Measurements from ENCODE around the gene RPLP2.

Gene RPLP2

GRCh38 chr11:796565-797295, 13.0 kb upstream of the RPLP2 start:
- Histone ChIP-seq H3K4me3 (ENCODE audit: low read length) (peak overlapping the region; percentile 93), H3K36me3 (ENCODE audit: control insufficient read depth, low read length) (peaks cover 41% of the 10 kb centered on the region), H3K79me2 (ENCODE audit: control insufficient read depth, low read length) (peaks cover 25% of the 10 kb centered on the region), H3K9me2 (replicated peaks; ENCODE audit: control insufficient read depth, low read length) (no peaks in the 10 kb centered on the region), H3K27me3 (ENCODE audit: control insufficient read depth, low read length) (no peaks in the 10 kb centered on the region), H3K27ac (ENCODE audit: low read depth, low read length) (peak overlapping the region; percentile 80), H3F3A (ENCODE audit: control insufficient read depth, insufficient read depth) (peaks cover 12% of the 10 kb centered on the region; the same call in 1 of the 2 replicates), H3K4me2 (ENCODE audit: low read length) (peak overlapping the region; percentile 97), H3K9me3 (ENCODE audit: control insufficient read depth, insufficient read depth, low read length) (no peaks in the 10 kb centered on the region), H4K20me1 (ENCODE audit: control insufficient read depth, insufficient read depth, low read depth, low read length) (peaks cover 4% of the 10 kb centered on the region; the same call in 1 of the 2 replicates), H3K4me1 (ENCODE audit: control insufficient read depth, low read length) (peaks cover 33% of the 10 kb centered on the region)
- TF ChIP-seq EZH2phosphoT487 (IDR thresholded peaks at IDR 0.05; ENCODE audit: borderline replicate concordance, low read length) (no peak), CTCF (IDR thresholded peaks at IDR 0.05; ENCODE audit: low read depth, low read length, poor library complexity, severe bottlenecking) (no peak)

- Histone ChIP-seq H3K27ac (ENCODE audit: low read depth, low read length) (peak overlapping the region; percentile 80), H3F3A (ENCODE audit: control insufficient read depth, insufficient read depth) (peaks cover 12% of the 10 kb centered on the region; the same call in 1 of the 2 replicates), H3K4me2 (ENCODE audit: low read length) (peak overlapping the region; percentile 97), H3K4me3 (ENCODE audit: low read length) (peak overlapping the region; percentile 93), H4K20me1 (ENCODE audit: control insufficient read depth, insufficient read depth, low read depth, low read length) (peaks cover 4% of the 10 kb centered on the region; the same call in 1 of the 2 replicates), H3K9me2 (replicated peaks; ENCODE audit: control insufficient read depth, low read length) (no peaks in the 10 kb centered on the region), H3K27me3 (ENCODE audit: control insufficient read depth, low read length) (no peaks in the 10 kb centered on the region), H3K79me2 (ENCODE audit: control insufficient read depth, low read length) (peaks cover 25% of the 10 kb centered on the region), H3K36me3 (ENCODE audit: control insufficient read depth, low read length) (peaks cover 48% of the 10 kb centered on the region), H3K4me1 (ENCODE audit: control insufficient read depth, low read length) (peaks cover 33% of the 10 kb centered on the region), H3K9me3 (ENCODE audit: control insufficient read depth, insufficient read depth, low read length) (no peaks in the 10 kb centered on the region)
- TF ChIP-seq CTCF (IDR thresholded peaks at IDR 0.05; ENCODE audit: low read depth, low read length, poor library complexity, severe bottlenecking), result no peak
- no peak for TF ChIP-seq EZH2phosphoT487 (IDR thresholded peaks at IDR 0.05; ENCODE audit: borderline replicate concordance, low read length)
Observed at GRCh38 chr11:797296-798092, 12.3 kb upstream of the RPLP2 start.

GRCh38 chr11:798093-798713, 11.6 kb upstream of the RPLP2 start, which contains the start of gene SLC25A22:
TSS of gene SLC25A22 (minus strand) at chr11:798281. CDS start at chr11:795006, 3,275 bp downstream.
- Histone ChIP-seq H3K27ac (ENCODE audit: low read depth, low read length) (peak within 1 kb of the TSS; percentile 80), H3K79me2 (ENCODE audit: control insufficient read depth, low read length) (peaks cover 25% of the 10 kb centered on the region), H3K4me1 (ENCODE audit: control insufficient read depth, low read length) (peaks cover 33% of the 10 kb centered on the region), H3K4me3 (ENCODE audit: low read length) (peak within 1 kb of the TSS; percentile 93), H3K27me3 (ENCODE audit: control insufficient read depth, low read length) (no peaks in the 10 kb centered on the region), H3F3A (ENCODE audit: control insufficient read depth, insufficient read depth) (peaks cover 12% of the 10 kb centered on the region; the same call in 1 of the 2 replicates), H3K9me2 (replicated peaks; ENCODE audit: control insufficient read depth, low read length) (no peaks in the 10 kb centered on the region), H4K20me1 (ENCODE audit: control insufficient read depth, insufficient read depth, low read depth, low read length) (peaks cover 4% of the 10 kb centered on the region; the same call in 1 of the 2 replicates), H3K4me2 (ENCODE audit: low read length) (peak within 1 kb of the TSS; percentile 97), H3K36me3 (ENCODE audit: control insufficient read depth, low read length) (peaks cover 52% of the 10 kb centered on the region), H3K9me3 (ENCODE audit: control insufficient read depth, insufficient read depth, low read length) (no peaks in the 10 kb centered on the region)
- TF ChIP-seq EZH2phosphoT487 (IDR thresholded peaks at IDR 0.05; ENCODE audit: borderline replicate concordance, low read length) (no peak), CTCF (IDR thresholded peaks at IDR 0.05; ENCODE audit: low read depth, low read length, poor library complexity, severe bottlenecking) (peak; percentile 73)

Measured in DOHH2 (cell line).